Measurements from ENCODE around the gene FAM240B. TPM values are rescaled to one million over a fixed set of nuclear protein-coding genes. Genes with fewer than 3 reads are reported as not detected.

Gene FAM240B
- total and polyA plus RNA-seq, 3 experiments from 2014 or later: not detected

- Mint-ChIP-seq H3K4me1 (no peaks in the 10 kb centered on the region), H3K36me3 (no peaks in the 10 kb centered on the region), H3K4me3 (no peak overlapping the region), H3K27ac (no peak overlapping the region), H3K27me3 (peaks cover 1 to 5% of the 10 kb centered on the region in 2 donors), H3K9me3 (peaks cover 0 to 4% (median 2%) of the 10 kb centered on the region in 5 donors)
- POLR2A ChIA-PET: no interaction called here
- DNase-seq: no peak
- Histone ChIP-seq H3K27me3 (ENCODE audit: insufficient read depth, low read length, poor library complexity, severe bottlenecking) (no peaks in the 10 kb centered on the region), H3K36me3 (ENCODE audit: insufficient read depth, low read length) (no peaks in the 10 kb centered on the region), H3K4me1 (ENCODE audit: insufficient read depth, low read length) (no peaks in the 10 kb centered on the region), H3K27ac (ENCODE audit: low read depth, low read length) (no peak overlapping the region), H3K9me3 (ENCODE audit: low read length) (no peaks in the 10 kb centered on the region), H3K4me3 (ENCODE audit: low read length) (no peak overlapping the region)
- CTCF ChIA-PET: no interaction called here
Measured at GRCh38 chr9:38746303-38746702, 26.4 kb upstream of the FAM240B start.

DNA sequence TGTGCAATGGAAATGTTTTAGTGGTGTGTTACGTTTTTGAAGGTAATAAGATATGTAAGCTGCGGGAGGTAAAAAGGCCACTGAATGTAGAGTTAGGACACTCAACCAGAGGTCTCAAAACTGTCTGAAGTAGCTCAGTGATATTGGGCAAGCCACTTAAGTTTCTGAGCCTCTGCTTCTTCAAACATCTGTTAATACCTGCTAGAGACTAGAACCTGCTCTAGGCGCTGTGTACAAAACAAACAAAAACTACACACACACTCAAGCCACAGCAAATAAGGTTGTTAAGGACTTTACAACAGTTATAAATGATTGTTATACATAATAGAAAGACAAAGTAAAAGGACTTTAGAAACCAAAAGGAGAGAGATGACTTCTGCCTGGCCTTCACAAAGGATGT lies 24.6 kb upstream of the FAM240B start:
- no peaks in the 10 kb centered on the region for H3K4me1 Mint-ChIP-seq
- ChIA-PET CTCF (no interaction called here), POLR2A (no interaction called here)
- peaks cover 7 to 8% of the 10 kb centered on the region in 2 donors for H3K27me3 Mint-ChIP-seq
- no peaks in the 10 kb centered on the region for H3K36me3 ChIP-seq (ENCODE audit: insufficient read depth, low read length)
- H3K4me3 Mint-ChIP-seq: no peak overlapping the region
- H3K27ac ChIP-seq (ENCODE audit: low read depth, low read length): no peak overlapping the region
- H3K9me3 Mint-ChIP-seq: peaks cover 0 to 2% (median 0%) of the 10 kb centered on the region in 5 donors
- no peaks in the 10 kb centered on the region for H3K4me1 ChIP-seq (ENCODE audit: insufficient read depth, low read length)
- H3K9me3 ChIP-seq (ENCODE audit: low read length): no peaks in the 10 kb centered on the region
- no peak for DNase-seq
- no peaks in the 10 kb centered on the region for H3K36me3 Mint-ChIP-seq
- no peak overlapping the region for H3K27ac Mint-ChIP-seq
- no peak overlapping the region for H3K4me3 ChIP-seq (ENCODE audit: low read length)
- H3K27me3 ChIP-seq (ENCODE audit: insufficient read depth, low read length, poor library complexity, severe bottlenecking): no peaks in the 10 kb centered on the region

GRCh38 chr9:38737246-38737645 lies 17.3 kb upstream of the FAM240B start:
- Mint-ChIP-seq H3K27ac (no peak overlapping the region), H3K9me3 (peaks cover 0 to 2% (median 0%) of the 10 kb centered on the region in 5 donors), H3K36me3 (no peaks in the 10 kb centered on the region), H3K4me3 (no peak overlapping the region), H3K4me1 (no peaks in the 10 kb centered on the region), H3K27me3 (peaks cover 3 to 7% of the 10 kb centered on the region in 2 donors)
- Histone ChIP-seq H3K4me3 (ENCODE audit: low read length) (no peak overlapping the region), H3K9me3 (ENCODE audit: low read length) (no peaks in the 10 kb centered on the region), H3K27me3 (ENCODE audit: insufficient read depth, low read length, poor library complexity, severe bottlenecking) (peaks cover 2% of the 10 kb centered on the region), H3K36me3 (ENCODE audit: insufficient read depth, low read length) (no peaks in the 10 kb centered on the region), H3K4me1 (ENCODE audit: insufficient read depth, low read length) (no peaks in the 10 kb centered on the region), H3K27ac (ENCODE audit: low read depth, low read length) (no peak overlapping the region)
- no peak for DNase-seq
- ChIA-PET POLR2A (no interaction called here), CTCF (no interaction called here)

- no peak for DNase-seq
- Mint-ChIP-seq H3K36me3 (no peaks in the 10 kb centered on the region), H3K9me3 (peaks cover 0 to 5% (median 0%) of the 10 kb centered on the region in 5 donors), H3K27ac (no peak overlapping the region), H3K27me3 (peaks cover 5 to 8% of the 10 kb centered on the region in 2 donors), H3K4me3 (no peak overlapping the region), H3K4me1 (no peaks in the 10 kb centered on the region)
- H3K9me3 ChIP-seq (ENCODE audit: low read length): no peaks in the 10 kb centered on the region
- H3K27me3 ChIP-seq (ENCODE audit: insufficient read depth, low read length, poor library complexity, severe bottlenecking): peaks cover 2% of the 10 kb centered on the region
- no peaks in the 10 kb centered on the region for H3K4me1 ChIP-seq (ENCODE audit: insufficient read depth, low read length)
- no peak overlapping the region for H3K4me3 ChIP-seq (ENCODE audit: low read length)
- ChIA-PET CTCF (no interaction called here), POLR2A (no interaction called here)
- H3K36me3 ChIP-seq (ENCODE audit: insufficient read depth, low read length): no peaks in the 10 kb centered on the region
- H3K27ac ChIP-seq (ENCODE audit: low read depth, low read length): no peak overlapping the region
Measured at GRCh38 chr9:38734831-38735230, 14.9 kb upstream of the FAM240B start.

GRCh38 chr9:38733503-38733902 lies 13.6 kb upstream of the FAM240B start:
- Histone ChIP-seq H3K4me3 (ENCODE audit: low read length) (no peak overlapping the region), H3K27ac (ENCODE audit: low read depth, low read length) (no peak overlapping the region), H3K9me3 (ENCODE audit: low read length) (no peaks in the 10 kb centered on the region), H3K36me3 (ENCODE audit: insufficient read depth, low read length) (no peaks in the 10 kb centered on the region), H3K27me3 (ENCODE audit: insufficient read depth, low read length, poor library complexity, severe bottlenecking) (peaks cover 2% of the 10 kb centered on the region), H3K4me1 (ENCODE audit: insufficient read depth, low read length) (no peaks in the 10 kb centered on the region)
- Mint-ChIP-seq H3K9me3 (peaks cover 0 to 5% (median 2%) of the 10 kb centered on the region in 5 donors), H3K27ac (no peak overlapping the region), H3K4me1 (no peaks in the 10 kb centered on the region), H3K27me3 (peaks cover 5% of the 10 kb centered on the region in 2 donors), H3K36me3 (no peaks in the 10 kb centered on the region), H3K4me3 (no peak overlapping the region)
- POLR2A ChIA-PET: no interaction called here
- CTCF ChIA-PET: no interaction called here
- no peak for DNase-seq

DNA sequence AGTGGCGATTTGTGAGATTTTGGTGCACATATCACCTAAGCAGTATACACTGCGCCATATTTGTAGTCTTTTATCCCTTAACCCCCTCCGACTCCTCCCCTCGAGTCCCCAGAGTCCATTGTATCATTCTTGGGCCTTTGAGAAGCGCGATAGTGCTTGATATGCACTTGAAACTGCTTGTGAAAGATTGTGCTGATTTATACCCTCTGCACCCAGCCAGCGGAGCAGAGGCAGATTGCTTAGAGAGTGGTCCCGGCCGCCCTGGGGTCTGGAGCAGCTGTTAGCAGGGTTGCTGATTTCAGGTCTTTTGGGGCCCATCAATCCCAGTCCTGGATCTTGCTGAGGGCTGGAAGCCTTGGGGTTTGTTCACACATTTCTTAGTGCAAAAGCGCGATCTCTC lies 13.0 kb upstream of the FAM240B start:
- ChIA-PET CTCF (no interaction called here), POLR2A (no interaction called here)
- Mint-ChIP-seq H3K27ac (no peak overlapping the region), H3K9me3 (peaks cover 0 to 5% (median 2%) of the 10 kb centered on the region in 5 donors), H3K27me3 (peaks cover 5% of the 10 kb centered on the region in 2 donors), H3K4me1 (no peaks in the 10 kb centered on the region), H3K36me3 (no peaks in the 10 kb centered on the region), H3K4me3 (no peak overlapping the region)
- DNase-seq: no peak
- Histone ChIP-seq H3K4me3 (ENCODE audit: low read length) (no peak overlapping the region), H3K9me3 (ENCODE audit: low read length) (no peaks in the 10 kb centered on the region), H3K4me1 (ENCODE audit: insufficient read depth, low read length) (no peaks in the 10 kb centered on the region), H3K36me3 (ENCODE audit: insufficient read depth, low read length) (no peaks in the 10 kb centered on the region), H3K27ac (ENCODE audit: low read depth, low read length) (no peak overlapping the region), H3K27me3 (ENCODE audit: insufficient read depth, low read length, poor library complexity, severe bottlenecking) (peaks cover 2% of the 10 kb centered on the region)

- Mint-ChIP-seq H3K27ac (no peak overlapping the region), H3K36me3 (no peaks in the 10 kb centered on the region), H3K27me3 (peaks cover 5 to 9% of the 10 kb centered on the region in 2 donors), H3K9me3 (peaks cover 0 to 9% (median 0%) of the 10 kb centered on the region in 5 donors), H3K4me3 (no peak overlapping the region), H3K4me1 (no peaks in the 10 kb centered on the region)
- H3K27ac ChIP-seq (ENCODE audit: low read depth, low read length): no peak overlapping the region
- ChIA-PET CTCF (no interaction called here), POLR2A (no interaction called here)
- no peak overlapping the region for H3K4me3 ChIP-seq (ENCODE audit: low read length)
- H3K36me3 ChIP-seq (ENCODE audit: insufficient read depth, low read length): no peaks in the 10 kb centered on the region
- H3K9me3 ChIP-seq (ENCODE audit: low read length): no peaks in the 10 kb centered on the region
- H3K4me1 ChIP-seq (ENCODE audit: insufficient read depth, low read length): no peaks in the 10 kb centered on the region
- DNase-seq: no peak
- no peaks in the 10 kb centered on the region for H3K27me3 ChIP-seq (ENCODE audit: insufficient read depth, low read length, poor library complexity, severe bottlenecking)
Measured at GRCh38 chr9:38727497-38728001, 7.6 kb upstream of the FAM240B start.

DNA sequence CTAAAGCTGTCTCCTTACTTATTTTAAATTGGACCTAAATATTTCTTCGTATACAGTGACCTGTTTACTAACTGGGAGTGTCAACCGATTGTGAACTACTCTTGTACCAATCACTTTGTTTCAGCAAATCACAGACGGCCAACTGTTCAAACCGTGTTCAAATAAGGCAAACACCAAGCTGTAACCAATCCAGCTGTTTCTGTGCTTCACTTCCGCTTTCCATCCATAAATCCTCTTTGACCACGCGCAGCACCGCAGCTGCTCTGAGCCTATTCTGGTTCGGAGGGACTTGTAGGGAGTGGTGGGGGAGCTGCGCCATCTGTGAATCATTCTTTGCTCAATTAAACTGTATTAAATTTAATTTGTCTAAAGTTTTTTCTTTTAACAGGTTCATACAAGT lies 4.8 kb upstream of the FAM240B start:
- ChIA-PET CTCF (no interaction called here), POLR2A (no interaction called here)
- DNase-seq: no peak
- no peak overlapping the region for H3K4me3 Mint-ChIP-seq
- peaks cover 0 to 4% (median 0%) of the 10 kb centered on the region in 5 donors for H3K9me3 Mint-ChIP-seq
- Histone ChIP-seq H3K36me3 (ENCODE audit: insufficient read depth, low read length) (no peaks in the 10 kb centered on the region), H3K27ac (ENCODE audit: low read depth, low read length) (no peak overlapping the region), H3K27me3 (ENCODE audit: insufficient read depth, low read length, poor library complexity, severe bottlenecking) (no peaks in the 10 kb centered on the region), H3K9me3 (ENCODE audit: low read length) (no peaks in the 10 kb centered on the region), H3K4me3 (ENCODE audit: low read length) (no peak overlapping the region), H3K4me1 (ENCODE audit: insufficient read depth, low read length) (no peaks in the 10 kb centered on the region)
- no peaks in the 10 kb centered on the region for H3K36me3 Mint-ChIP-seq
- no peaks in the 10 kb centered on the region for H3K4me1 Mint-ChIP-seq
- H3K27ac Mint-ChIP-seq: no peak overlapping the region
- peaks cover 0 to 9% of the 10 kb centered on the region in 2 donors for H3K27me3 Mint-ChIP-seq

- H3K4me3 ChIP-seq (ENCODE audit: low read length): no peak overlapping the region
- Mint-ChIP-seq H3K27ac (no peak overlapping the region), H3K27me3 (peaks cover 0 to 5% of the 10 kb centered on the region in 2 donors), H3K4me3 (no peak overlapping the region), H3K9me3 (no peaks in the 10 kb centered on the region), H3K4me1 (no peaks in the 10 kb centered on the region), H3K36me3 (no peaks in the 10 kb centered on the region)
- H3K9me3 ChIP-seq (ENCODE audit: low read length): no peaks in the 10 kb centered on the region
- ChIA-PET POLR2A (no interaction called here), CTCF (no interaction called here)
- DNase-seq: no peak
- no peak overlapping the region for H3K27ac ChIP-seq (ENCODE audit: low read depth, low read length)
- no peaks in the 10 kb centered on the region for H3K4me1 ChIP-seq (ENCODE audit: insufficient read depth, low read length)
- H3K27me3 ChIP-seq (ENCODE audit: insufficient read depth, low read length, poor library complexity, severe bottlenecking): no peaks in the 10 kb centered on the region
- H3K36me3 ChIP-seq (ENCODE audit: insufficient read depth, low read length): no peaks in the 10 kb centered on the region
Measured at GRCh38 chr9:38718148-38718547, 1.8 kb downstream of the FAM240B start.

All from CD8-positive, alpha-beta memory T cell (primary cell).